Measurements from ENCODE around the gene PIPOX.

DNA sequence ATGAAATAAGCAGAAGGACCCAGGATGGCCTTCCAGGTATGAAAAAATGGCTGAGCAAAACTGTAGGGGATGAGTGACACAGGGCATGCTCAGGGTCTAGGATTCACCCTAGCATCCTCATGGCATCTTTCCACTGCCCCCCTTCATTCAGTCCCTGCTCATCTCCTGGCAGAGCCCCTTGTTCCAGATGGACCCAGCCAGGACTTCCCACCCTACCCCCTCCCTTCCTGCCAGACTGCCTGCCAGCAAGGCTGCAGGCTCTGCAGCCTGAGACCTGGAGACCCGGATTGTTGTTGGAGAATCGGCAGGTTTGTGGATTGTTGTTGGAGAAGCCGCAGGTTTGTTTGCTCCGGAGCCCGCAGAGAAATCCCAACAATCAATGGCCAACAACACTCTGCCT lies 43.7 kb upstream of the PIPOX start:
- TF ChIP-seq, protein P1, sequence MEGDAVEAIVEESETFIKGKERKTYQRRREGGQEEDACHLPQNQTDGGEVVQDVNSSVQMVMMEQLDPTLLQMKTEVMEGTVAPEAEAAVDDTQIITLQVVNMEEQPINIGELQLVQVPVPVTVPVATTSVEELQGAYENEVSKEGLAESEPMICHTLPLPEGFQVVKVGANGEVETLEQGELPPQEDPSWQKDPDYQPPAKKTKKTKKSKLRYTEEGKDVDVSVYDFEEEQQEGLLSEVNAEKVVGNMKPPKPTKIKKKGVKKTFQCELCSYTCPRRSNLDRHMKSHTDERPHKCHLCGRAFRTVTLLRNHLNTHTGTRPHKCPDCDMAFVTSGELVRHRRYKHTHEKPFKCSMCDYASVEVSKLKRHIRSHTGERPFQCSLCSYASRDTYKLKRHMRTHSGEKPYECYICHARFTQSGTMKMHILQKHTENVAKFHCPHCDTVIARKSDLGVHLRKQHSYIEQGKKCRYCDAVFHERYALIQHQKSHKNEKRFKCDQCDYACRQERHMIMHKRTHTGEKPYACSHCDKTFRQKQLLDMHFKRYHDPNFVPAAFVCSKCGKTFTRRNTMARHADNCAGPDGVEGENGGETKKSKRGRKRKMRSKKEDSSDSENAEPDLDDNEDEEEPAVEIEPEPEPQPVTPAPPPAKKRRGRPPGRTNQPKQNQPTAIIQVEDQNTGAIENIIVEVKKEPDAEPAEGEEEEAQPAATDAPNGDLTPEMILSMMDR (IDR thresholded peaks at IDR 0.05; ENCODE audit: low read length): no peak
- TF ChIP-seq EZH2 (IDR thresholded peaks at IDR 0.05; ENCODE audit: borderline replicate concordance, low read length): no peak
